ENCODE measurements around the gene TENM4.

TENM4 gene

GRCh38 chr11:78972590-78972989, 468.2 kb downstream of the TENM4 start:
- DNase-seq (ENCODE audit: low spot score): no peak

GRCh38 chr11:78972177-78972576, 468.7 kb downstream of the TENM4 start:
- DNase-seq (ENCODE audit: low spot score): no peak

- DNase-seq (ENCODE audit: low spot score): no peak
These were observed 473.0 kb downstream of the TENM4 start for GRCh38 chr11:78967811-78968210.

GRCh38 chr11:78965432-78965831, 475.4 kb downstream of the TENM4 start:
- DNase-seq (ENCODE audit: low spot score): no peak

GRCh38 chr11:78961937-78962701, 478.7 kb downstream of the TENM4 start:
- no peak for DNase-seq (ENCODE audit: low spot score)

- no peak for DNase-seq (ENCODE audit: low spot score)
These were observed 479.6 kb downstream of the TENM4 start for GRCh38 chr11:78961247-78961646.

GRCh38 chr11:78958444-78958843, 482.4 kb downstream of the TENM4 start:
- no peak for DNase-seq (ENCODE audit: low spot score)

GRCh38 chr11:78957476-78958245, 483.2 kb downstream of the TENM4 start:
- no peak for DNase-seq (ENCODE audit: low spot score)

- no peak for DNase-seq (ENCODE audit: low spot score)
These were observed 486.1 kb downstream of the TENM4 start for GRCh38 chr11:78954696-78955095.

- no peak for DNase-seq (ENCODE audit: low spot score)
These were observed 486.6 kb downstream of the TENM4 start for GRCh38 chr11:78954261-78954660.

- no peak for DNase-seq (ENCODE audit: low spot score)
These were observed 487.9 kb downstream of the TENM4 start for GRCh38 chr11:78952890-78953289.

GRCh38 chr11:78952175-78952574, 488.7 kb downstream of the TENM4 start:
- DNase-seq (ENCODE audit: low spot score): no peak

GRCh38 chr11:78949976-78950690, 490.7 kb downstream of the TENM4 start:
- DNase-seq (ENCODE audit: low spot score): no peak

GRCh38 chr11:78946945-78947902, 493.6 kb downstream of the TENM4 start:
- DNase-seq (ENCODE audit: low spot score): no peak

GRCh38 chr11:78943841-78944240, 497.0 kb downstream of the TENM4 start:
- DNase-seq (ENCODE audit: low spot score): no peak

GRCh38 chr11:78943154-78943553, 497.7 kb downstream of the TENM4 start:
- DNase-seq (ENCODE audit: low spot score): no peak

- DNase-seq (ENCODE audit: low spot score): no peak
These were observed 499.5 kb downstream of the TENM4 start for GRCh38 chr11:78941226-78941851.

GRCh38 chr11:78940500-78941225, 500.2 kb downstream of the TENM4 start:
- no peak for DNase-seq (ENCODE audit: low spot score)

GRCh38 chr11:78938971-78939370, 501.9 kb downstream of the TENM4 start:
- no peak for DNase-seq (ENCODE audit: low spot score)

GRCh38 chr11:78938036-78938435, 502.8 kb downstream of the TENM4 start:
- no peak for DNase-seq (ENCODE audit: low spot score)
